SK-N-SH treated with all-trans-retinoic acid at 6 μM for 48 hours (cell line): Measurements from ENCODE around the gene NEK1.

ENCODE experiments used
- ATAC-seq: fragments of 200-7000 bp; cut with Tn5 transposase; 3 replicates; pipeline ENCODE4 v1.9.1; 2020; ENCODE audit warnings: mild to moderate bottlenecking, moderate library complexity
- ARNTL ChIP-seq: fragments of 450-650 bp; formaldehyde crosslinking; IDR thresholded peaks from 2 replicates; pipeline ENCODE4 v1.5.0; 2020; ENCODE audit warnings: low read depth, mild to moderate bottlenecking, moderate library complexity, borderline replicate concordance
- BACH2 ChIP-seq: fragments of 250-450 bp; sonication (Bioruptor Pico); IDR thresholded peaks from 2 replicates; pipeline ENCODE4 v1.9.0; 2021; ENCODE audit warnings: mild to moderate bottlenecking, borderline replicate concordance
- CSDC2 ChIP-seq: fragments of 250-450 bp; sonication (Bioruptor Pico); IDR thresholded peaks from 2 replicates; pipeline ENCODE4 v1.5.0; 2020; ENCODE audit warnings: mild to moderate bottlenecking, moderate library complexity
- CSRNP3 ChIP-seq: fragments of 250-450 bp; sonication (Bioruptor Pico); IDR thresholded peaks from 2 replicates; pipeline ENCODE4 v1.5.1; 2021; ENCODE audit warnings: mild to moderate bottlenecking, moderate library complexity
- ESRRG ChIP-seq: fragments of 250-450 bp; sonication (Bioruptor Pico); IDR thresholded peaks from 2 replicates; pipeline ENCODE4 v1.6.1; 2021; ENCODE audit warnings: mild to moderate bottlenecking
- GLIS3 ChIP-seq: fragments of 250-450 bp; sonication (Bioruptor Pico); IDR thresholded peaks from 2 replicates; pipeline ENCODE4 v1.5.0; 2020; ENCODE audit warnings: mild to moderate bottlenecking, moderate library complexity
- ISL1 ChIP-seq: fragments of 250-450 bp; sonication (Bioruptor Pico); IDR thresholded peaks from 2 replicates; pipeline ENCODE4 v2.1.2; 2022; ENCODE audit warnings: mild to moderate bottlenecking, moderate library complexity
- OSR1 ChIP-seq: fragments of 250-450 bp; sonication (Bioruptor Pico); IDR thresholded peaks from 2 replicates; pipeline ENCODE4 v1.8.0; 2022; ENCODE audit warnings: moderate library complexity, mild to moderate bottlenecking, inconsistent platforms
- POU6F1 ChIP-seq: fragments of 250-450 bp; sonication (Bioruptor Pico); IDR thresholded peaks from 2 replicates; pipeline ENCODE4 v1.8.0; 2021; ENCODE audit warnings: low read depth, mild to moderate bottlenecking, moderate library complexity, borderline replicate concordance
- RARB ChIP-seq: fragments of 250-450 bp; sonication (Bioruptor Pico); IDR thresholded peaks from 2 replicates; pipeline ENCODE4 v1.8.0; 2021; ENCODE audit warnings: mild to moderate bottlenecking, moderate library complexity
- SNAI2 ChIP-seq: fragments of 250-450 bp; sonication (Bioruptor Pico); IDR thresholded peaks from 2 replicates; pipeline ENCODE4 v1.5.0; 2020; ENCODE audit warnings: mild to moderate bottlenecking, moderate library complexity
- TOX ChIP-seq: fragments of 250-450 bp; sonication (Bioruptor Pico); IDR thresholded peaks from 2 replicates; pipeline ENCODE4 v1.8.0; 2021; ENCODE audit warnings: mild to moderate bottlenecking, moderate library complexity, borderline replicate concordance
- TSHZ2 ChIP-seq: fragments of 250-450 bp; sonication (Bioruptor Pico); IDR thresholded peaks from 2 replicates; pipeline ENCODE4 v1.5.0; 2020; ENCODE audit warnings: mild to moderate bottlenecking, moderate library complexity
- ZFP3 ChIP-seq: fragments of 250-450 bp; sonication (Bioruptor Pico); IDR thresholded peaks from 2 replicates; pipeline ENCODE4 v1.5.0; 2020; ENCODE audit warnings: mild to moderate bottlenecking, moderate library complexity
- ZFP30 ChIP-seq: fragments of 450-650 bp; formaldehyde crosslinking; IDR thresholded peaks from 2 replicates; pipeline ENCODE4 v1.5.0; 2022; ENCODE audit warnings: mild to moderate bottlenecking, moderate library complexity
- ZNF565 ChIP-seq: fragments of 450-650 bp; formaldehyde crosslinking; conservative IDR thresholded peaks from 2 replicates; pipeline ENCODE4 v1.5.0; 2020; ENCODE audit warnings: low read depth, mild to moderate bottlenecking, moderate library complexity
- ZNF70 ChIP-seq: fragments of 450-650 bp; formaldehyde crosslinking; IDR thresholded peaks from 2 replicates; pipeline ENCODE4 v1.5.0; 2020; ENCODE audit warnings: mild to moderate bottlenecking, moderate library complexity
- TF ChIP-seq, protein P1 (sequence below): fragments of 250-450 bp; sonication (Bioruptor Pico); IDR thresholded peaks from 2 replicates; pipeline ENCODE4 v1.8.0; 2020; ENCODE audit warnings: mild to moderate bottlenecking, moderate library complexity, borderline replicate concordance
- TF ChIP-seq, protein P2 (sequence below): fragments of 250-450 bp; sonication (Bioruptor Pico); IDR thresholded peaks from 2 replicates; pipeline ENCODE4 v1.5.1; 2020; ENCODE audit warnings: low read depth, mild to moderate bottlenecking, moderate library complexity

NEK1 gene

GRCh38 chr4:169410839-169411770 is 201.3 kb downstream of the NEK1 start:
- TF ChIP-seq ISL1 (CRISPR knock-in tag) (no peak), ESRRG (CRISPR knock-in tag) (no peak), ZNF70 (CRISPR knock-in tag) (no peak), OSR1 (no peak), TOX (CRISPR knock-in tag) (no peak), BACH2 (no peak), ZFP3 (CRISPR knock-in tag) (no peak), CSDC2 (no peak), ZNF565 (CRISPR knock-in tag) (no peak), TSHZ2 (CRISPR knock-in tag) (no peak), GLIS3 (CRISPR knock-in tag) (no peak), RARB (no peak), ARNTL (no peak), POU6F1 (no peak)
- TF ChIP-seq, protein P1, sequence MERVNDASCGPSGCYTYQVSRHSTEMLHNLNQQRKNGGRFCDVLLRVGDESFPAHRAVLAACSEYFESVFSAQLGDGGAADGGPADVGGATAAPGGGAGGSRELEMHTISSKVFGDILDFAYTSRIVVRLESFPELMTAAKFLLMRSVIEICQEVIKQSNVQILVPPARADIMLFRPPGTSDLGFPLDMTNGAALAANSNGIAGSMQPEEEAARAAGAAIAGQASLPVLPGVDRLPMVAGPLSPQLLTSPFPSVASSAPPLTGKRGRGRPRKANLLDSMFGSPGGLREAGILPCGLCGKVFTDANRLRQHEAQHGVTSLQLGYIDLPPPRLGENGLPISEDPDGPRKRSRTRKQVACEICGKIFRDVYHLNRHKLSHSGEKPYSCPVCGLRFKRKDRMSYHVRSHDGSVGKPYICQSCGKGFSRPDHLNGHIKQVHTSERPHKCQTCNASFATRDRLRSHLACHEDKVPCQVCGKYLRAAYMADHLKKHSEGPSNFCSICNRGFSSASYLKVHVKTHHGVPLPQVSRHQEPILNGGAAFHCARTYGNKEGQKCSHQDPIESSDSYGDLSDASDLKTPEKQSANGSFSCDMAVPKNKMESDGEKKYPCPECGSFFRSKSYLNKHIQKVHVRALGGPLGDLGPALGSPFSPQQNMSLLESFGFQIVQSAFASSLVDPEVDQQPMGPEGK = no peak
- TF ChIP-seq, protein P2, sequence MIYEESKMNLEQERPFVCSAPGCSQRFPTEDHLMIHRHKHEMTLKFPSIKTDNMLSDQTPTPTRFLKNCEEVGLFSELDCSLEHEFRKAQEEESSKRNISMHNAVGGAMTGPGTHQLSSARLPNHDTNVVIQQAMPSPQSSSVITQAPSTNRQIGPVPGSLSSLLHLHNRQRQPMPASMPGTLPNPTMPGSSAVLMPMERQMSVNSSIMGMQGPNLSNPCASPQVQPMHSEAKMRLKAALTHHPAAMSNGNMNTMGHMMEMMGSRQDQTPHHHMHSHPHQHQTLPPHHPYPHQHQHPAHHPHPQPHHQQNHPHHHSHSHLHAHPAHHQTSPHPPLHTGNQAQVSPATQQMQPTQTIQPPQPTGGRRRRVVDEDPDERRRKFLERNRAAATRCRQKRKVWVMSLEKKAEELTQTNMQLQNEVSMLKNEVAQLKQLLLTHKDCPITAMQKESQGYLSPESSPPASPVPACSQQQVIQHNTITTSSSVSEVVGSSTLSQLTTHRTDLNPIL = no peak
- TF ChIP-seq, all 23 proteins: peak for 0
- peak; percentile 94 for ATAC-seq

- ATAC-seq = 0 out of 3 replicates have a peak, but pooled peaks have one; percentile 18
- TF ChIP-seq RARB (no peak), SNAI2 (CRISPR knock-in tag) (no peak), ZNF70 (CRISPR knock-in tag) (no peak), ZNF565 (CRISPR knock-in tag) (no peak), ARNTL (no peak), ESRRG (CRISPR knock-in tag) (no peak), CSDC2 (no peak), ZFP30 (CRISPR knock-in tag) (no peak)
- TF ChIP-seq, protein P2 = no peak
These were observed 205.1 kb downstream of the NEK1 start for GRCh38 chr4:169407217-169407845.

DNA sequence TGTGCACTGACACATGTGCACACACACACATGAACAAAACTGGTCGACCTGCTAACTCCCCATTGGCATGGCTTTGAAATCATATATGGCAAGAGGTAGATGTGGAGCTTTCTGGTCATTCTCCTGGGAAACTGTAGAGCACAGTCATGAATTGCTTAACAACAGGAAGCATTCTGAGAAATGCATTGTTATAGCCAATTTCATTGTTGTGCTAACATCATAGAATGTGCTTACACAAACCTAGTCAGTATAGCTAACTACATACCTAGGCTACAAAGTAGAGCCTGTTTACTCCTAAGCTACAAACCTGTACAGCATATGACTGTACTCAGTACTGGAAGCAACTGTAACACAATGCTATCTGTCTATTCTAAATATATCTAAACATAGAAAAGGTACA is 207.4 kb downstream of the NEK1 start:
- no peak for TF ChIP-seq ZNF70 (CRISPR knock-in tag)
- no peak for TF ChIP-seq ZNF565 (CRISPR knock-in tag)
- no peak for TF ChIP-seq CSDC2
- no peak for TF ChIP-seq OSR1
- TF ChIP-seq, protein P1 = no peak
- TF ChIP-seq ISL1 (CRISPR knock-in tag) = no peak
- no peak for TF ChIP-seq CSRNP3 (CRISPR knock-in tag)
- TF ChIP-seq BACH2 = no peak
- no peak for TF ChIP-seq TOX (CRISPR knock-in tag)
- no peak for TF ChIP-seq GLIS3 (CRISPR knock-in tag)
- ATAC-seq = no peak
